AG20443 (cell line): ENCODE data around the gene SLC23A2.
"Not testable (repeated sequence)": the region's sequence is repeated elsewhere in the genome, so short reads cannot be mapped to it uniquely, and the experiment has no call there.

Source experiments
- DNase-seq: peaks from one replicate; pipeline ENCODE4 v3.0.0; 2012; ENCODE audit warnings: low spot score, mixed read lengths

Gene SLC23A2

DNA sequence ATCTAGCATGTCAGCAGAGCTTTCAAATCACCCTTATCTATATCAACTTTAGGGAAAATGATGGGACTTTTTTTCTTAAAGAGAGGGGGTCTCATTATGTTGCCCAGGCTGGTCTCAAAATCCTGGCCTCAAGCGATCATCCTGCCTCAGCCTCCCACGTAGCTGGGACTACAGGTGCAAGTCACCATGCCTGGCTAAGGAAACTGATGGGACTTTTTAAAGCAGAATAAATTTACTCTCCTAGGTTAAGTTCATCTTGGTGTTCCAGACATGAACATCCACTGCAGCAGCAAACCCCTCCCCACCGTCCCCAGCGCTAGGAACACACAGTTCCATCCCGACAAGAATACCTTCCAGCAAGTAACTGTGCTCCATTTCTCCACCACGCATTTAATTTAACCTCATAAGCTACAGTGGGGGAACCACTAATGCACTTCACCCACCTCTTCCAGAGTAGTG, 64.9 kb downstream of the SLC23A2 start:
- no peak for DNase-seq

DNA sequence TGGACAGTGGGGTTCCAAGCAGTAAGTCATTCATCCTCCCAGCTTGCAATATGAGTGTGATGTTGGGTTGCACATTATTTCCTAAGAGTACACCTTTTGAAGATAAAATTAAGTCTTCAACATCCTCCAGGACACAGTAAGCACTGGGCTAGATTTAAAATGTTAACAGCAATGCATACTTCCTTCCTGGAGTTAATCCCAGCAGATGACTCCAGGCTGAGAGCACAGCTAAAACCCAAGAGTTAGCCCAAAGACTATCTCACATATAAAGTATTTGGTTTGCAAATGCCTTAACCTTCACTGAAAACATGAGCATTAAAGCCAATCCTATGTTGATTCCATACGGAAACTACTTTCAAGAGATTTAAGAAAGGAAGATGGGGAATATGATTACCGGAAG, 69.2 kb downstream of the SLC23A2 start:
- DNase-seq, result peak; percentile 28

GRCh38 chr20:4929686-4930397, 71.5 kb downstream of the SLC23A2 start:
- no peak for DNase-seq

GRCh38 chr20:4926531-4927156, 74.7 kb downstream of the SLC23A2 start:
- DNase-seq, result no peak

DNA sequence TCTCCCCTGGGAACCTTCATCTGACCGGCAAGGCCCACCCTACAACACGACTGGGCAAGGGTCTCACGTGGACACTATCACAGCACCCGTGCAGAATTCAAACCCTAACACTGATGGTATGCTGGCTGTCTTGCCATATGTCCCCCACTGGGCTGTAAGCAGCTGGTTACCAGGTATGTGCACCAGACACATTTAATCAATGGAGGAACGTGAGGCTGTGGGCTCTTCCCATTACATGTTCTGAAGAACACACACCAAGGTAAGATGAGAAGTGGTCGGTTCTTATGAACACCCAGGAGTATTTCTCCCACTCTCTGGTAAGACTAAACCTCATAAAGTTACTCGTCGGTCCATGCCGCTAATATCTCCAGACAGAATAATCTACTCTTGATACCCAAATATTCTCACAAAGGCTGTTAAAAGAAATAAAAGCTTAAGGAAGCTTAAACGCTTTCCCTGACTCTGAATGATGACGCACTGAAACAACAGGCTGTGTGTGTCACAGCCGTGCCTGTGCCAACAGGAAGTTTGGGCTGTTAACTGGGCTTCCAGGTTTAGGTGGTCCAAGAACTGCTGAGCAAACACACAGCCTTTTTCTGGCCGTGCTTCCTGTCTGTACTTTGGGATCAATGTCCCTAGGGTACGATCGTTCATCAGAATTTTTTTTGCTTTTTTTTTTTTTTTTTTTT, 75.3 kb downstream of the SLC23A2 start:
- DNase-seq, result peak; percentile 51

GRCh38 chr20:4924446-4924845, 76.9 kb downstream of the SLC23A2 start:
- no peak for DNase-seq

GRCh38 chr20:4924032-4924431, 77.3 kb downstream of the SLC23A2 start:
- DNase-seq, result no peak

- no peak for DNase-seq
These were observed 79.1 kb downstream of the SLC23A2 start for GRCh38 chr20:4922186-4922585.

DNA sequence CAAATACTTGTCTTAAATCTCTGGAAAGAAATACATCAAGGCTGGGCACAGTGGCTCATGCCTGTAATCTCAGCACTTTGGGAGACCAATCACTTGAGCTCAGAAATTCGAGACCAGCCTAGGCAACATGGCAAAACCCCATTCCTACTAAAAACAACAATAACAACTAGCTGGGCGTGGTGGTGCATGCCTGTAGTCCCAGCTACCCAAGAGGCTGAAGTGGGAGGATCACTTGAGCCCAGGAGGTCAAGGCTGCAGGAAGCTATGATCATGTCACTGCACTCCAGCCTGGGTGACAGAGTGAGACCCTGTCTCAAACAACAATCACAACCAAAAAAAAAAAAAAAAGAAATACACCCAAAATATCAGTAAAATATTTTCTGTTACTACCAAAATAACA, 80.0 kb downstream of the SLC23A2 start:
- not testable (repeated sequence) for DNase-seq

GRCh38 chr20:4920655-4921054, 80.7 kb downstream of the SLC23A2 start:
- DNase-seq, result no peak

- DNase-seq, result no peak
These were observed 81.2 kb downstream of the SLC23A2 start for GRCh38 chr20:4920131-4920530.

DNA sequence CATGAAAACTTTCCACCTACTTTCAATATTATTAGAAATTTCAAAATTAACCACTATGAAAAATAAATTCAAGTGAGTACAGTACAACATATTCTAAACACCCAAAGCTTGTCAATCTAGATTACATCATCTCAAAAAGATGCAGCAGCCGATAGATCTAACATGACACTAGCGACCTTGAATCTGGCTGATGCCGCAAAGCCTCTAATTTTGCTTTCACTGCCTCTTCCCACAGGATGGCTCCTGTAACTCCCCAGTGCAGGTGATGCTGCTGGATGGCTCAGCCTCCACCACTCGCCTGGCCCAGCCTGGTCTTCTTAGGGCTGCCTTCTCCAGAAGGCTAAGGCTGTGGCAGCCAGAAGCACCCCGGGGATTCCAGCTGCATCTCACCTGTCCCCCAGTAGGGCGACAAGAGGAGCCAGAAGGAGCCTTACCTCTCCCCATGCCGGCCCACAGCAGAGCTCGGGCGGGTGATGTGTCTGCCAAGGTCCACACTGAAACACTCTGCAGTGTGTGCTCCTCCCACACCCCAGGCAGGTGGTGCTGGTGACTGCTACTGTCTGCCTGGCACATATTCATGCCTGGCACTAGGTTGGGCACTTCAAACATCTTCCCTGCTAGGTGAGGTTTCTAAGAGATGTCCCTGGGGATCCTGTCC, 82.1 kb downstream of the SLC23A2 start:
- no peak for DNase-seq

GRCh38 chr20:4918473-4918872, 82.8 kb downstream of the SLC23A2 start:
- DNase-seq, result no peak

- peak; percentile 43 for DNase-seq
These were observed 84.1 kb downstream of the SLC23A2 start for GRCh38 chr20:4916971-4917881.

- DNase-seq, result no peak
These were observed 88.2 kb downstream of the SLC23A2 start for GRCh38 chr20:4913147-4913546.

GRCh38 chr20:4912380-4913142, 88.7 kb downstream of the SLC23A2 start:
- no peak for DNase-seq

DNA sequence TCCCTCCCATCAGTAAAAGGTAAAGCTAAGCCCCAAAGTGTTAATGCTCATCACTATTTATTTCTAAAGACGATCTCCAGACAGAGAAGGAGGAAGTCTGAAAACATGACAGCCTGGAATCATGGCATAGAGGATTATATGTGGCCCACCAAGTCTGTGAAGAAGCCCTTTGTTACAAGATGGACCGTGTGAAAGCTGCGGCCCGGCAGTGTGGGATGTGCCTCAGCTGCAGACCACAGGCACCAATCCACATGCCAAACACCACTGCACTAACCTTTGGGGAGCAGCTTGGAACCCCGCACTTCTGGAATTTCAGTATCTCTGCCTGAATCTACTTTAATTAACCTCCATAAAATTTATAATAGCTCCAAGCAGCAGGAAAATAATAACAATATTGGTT, 90.4 kb downstream of the SLC23A2 start:
- no peak for DNase-seq

DNA sequence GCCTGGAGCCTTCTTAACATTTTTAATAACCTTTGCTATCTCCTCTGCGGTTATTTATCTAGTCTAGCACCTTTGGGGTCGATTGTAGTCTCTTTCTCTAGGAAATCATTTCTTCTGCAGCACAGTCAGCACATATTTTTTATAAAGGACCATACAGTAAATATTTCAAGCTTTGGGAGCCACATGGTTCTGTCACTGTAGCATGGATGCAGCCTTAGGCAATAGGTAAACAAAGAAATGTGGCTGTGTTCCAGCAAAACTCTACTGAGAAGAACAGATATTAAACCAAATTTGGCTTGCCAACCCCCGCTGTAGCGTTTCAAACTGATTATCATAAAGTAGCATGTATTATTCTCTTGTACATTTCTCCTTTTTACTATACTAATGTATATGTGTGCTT, 95.7 kb downstream of the SLC23A2 start:
- no peak for DNase-seq

DNA sequence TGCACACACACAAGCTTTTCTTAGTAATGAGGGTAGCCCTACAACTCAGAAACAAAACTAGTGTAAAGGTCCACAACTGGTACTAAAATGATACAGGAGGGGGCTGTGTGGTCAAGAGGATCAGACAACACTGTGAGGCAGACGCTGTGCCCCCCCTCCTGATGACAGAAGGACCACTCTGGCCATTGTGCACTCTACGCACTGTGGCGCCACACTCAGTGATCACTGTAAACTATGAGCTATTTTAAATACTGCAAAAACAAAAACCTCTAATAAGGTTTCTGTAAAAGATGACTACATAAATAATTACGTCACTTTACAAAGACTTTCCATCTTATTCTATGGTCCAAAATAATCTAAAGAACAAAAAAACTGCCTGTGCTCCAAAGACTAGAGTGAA, 96.1 kb downstream of the SLC23A2 start:
- no peak for DNase-seq

GRCh38 chr20:4904127-4904860, 97.0 kb downstream of the SLC23A2 start:
- DNase-seq, result no peak
